Ovary (tissue), 9 donors: ENCODE results near the gene PTPRK. TPM values are rescaled to one million over a fixed set of nuclear protein-coding genes. Genes with fewer than 3 reads are reported as not detected.

Experiments
- DNase-seq, 5 donors: peaks; one replicate each; pipeline ENCODE4 v3.0.0-alpha.2; 2019 to 2020
- H3K27ac ChIP-seq, 2 donors: fragments of 200-600 bp; one replicate each; pipeline versions ENCODE4 v1.5.1 to v1.8.0; 2019 to 2022
- H3K27me3 ChIP-seq: fragments of 200-600 bp; one replicate; pipeline ENCODE4 v1.8.0; 2022
- H3K36me3 ChIP-seq: fragments of 200-600 bp; sonication (generic); one replicate; pipeline ENCODE4 v1.5.1; 2019
- H3K4me1 ChIP-seq: one replicate; pipeline ENCODE4 v1.8.1; 2013; ENCODE audit warnings: mild to moderate bottlenecking, moderate library complexity; ENCODE audit not compliant: insufficient read depth
- H3K4me3 ChIP-seq: fragments of 200-600 bp; sonication (generic); one replicate; pipeline ENCODE4 v1.5.1; 2017
- H3K9me3 ChIP-seq, 2 donors: fragments of 200-600 bp in 1 of 2; sonication (generic) in 1 of 2; one replicate each; pipeline versions ENCODE4 v1.5.1 to v1.8.1; 2013 to 2019; ENCODE audit warnings: mild to moderate bottlenecking in 1 of 2, moderate library complexity in 1 of 2
- CTCF ChIP-seq, 3 donors: fragments of 450-650 bp in 2 of 3; fragments of 200-600 bp in 1 of 3; IDR thresholded peaks; one replicate each; pipeline versions ENCODE4 v1.5.1 to v1.8.0; 2016 to 2022; ENCODE audit warnings: antibody characterized with exemption in 3 of 3, mild to moderate bottlenecking in 1 of 3
- EP300 ChIP-seq: sonication (generic); formaldehyde crosslinking; IDR thresholded peaks from one replicate; pipeline ENCODE4 v1.6.1; 2017; ENCODE audit warnings: antibody characterized with exemption
- POLR2A ChIP-seq: fragments of 450-650 bp; IDR thresholded peaks from one replicate; pipeline ENCODE4 v1.6.1; 2017; ENCODE audit warnings: antibody characterized with exemption, mild to moderate bottlenecking, moderate library complexity
- WGBS, 3 donors: extraction: QIAGEN DNeasy Blood & Tissue Kit in 1 of 3; methylation state at CpG; one replicate each; pipeline versions ENCODE4 v1.1.5 to v1.1.7; 2013 to 2017; 5-methylcytosine and 5-hydroxymethylcytosine counted together
- intact Hi-C, 4 donors: fragments of 100-400 bp; cut with DNase I; formaldehyde crosslinking; loops; one replicate each; pipeline versions ENCODE4 v1.11.0 to v1.15.1; 2022 to 2023
- polyA plus RNA-seq, 2 donors: library from polyadenylated mRNA; stranded (reverse); fragments of 200-250 nt in 1 of 2; fragments of 350-450 nt in 1 of 2; fragmentation: Illumina TruSeq in 1 of 2; extraction: RNeasy Lipid Tissue Mini Kit (QIAGEN cat#74804) in 1 of 2; gene quantifications; one replicate each; pipeline ENCODE4 v1.2.3, GENCODE V29; 2013 to 2014
- total RNA-seq, 7 donors: library from RNA; depleted of rRNA in 2 of 7; stranded (reverse); fragments of >200 nt in 2 of 7; fragmentation: NEBNext Ultra II Directional in 3 of 7; extraction: Animal tissue kit (Norgen Biotek cat#: 25700) in 3 of 7; gene quantifications; one replicate each; pipeline versions ENCODE4 v1.1.0 to v1.2.4, GENCODE V29; 2016 to 2023
- donor health status: DM: no; HTN: no; CAD: no; lungs with moderate emphysema.
- donor health status: DM: no; HTN: no; CAD: no.
- donor health status: Bipolar disorder and iron deficiency.
- donor health status: DM: yes; HTN: yes; CAD: no.
- donor health status: DM: no; HTN: no; CAD: no.
- donor health status: DM: yes; HTN: yes; CAD: no.

PTPRK gene
- total and polyA plus RNA-seq, 9 donors: 24.0 to 50.7 (median 44.1) TPM

GRCh38 chr6:128131036-128131435 is 389.4 kb downstream of the PTPRK start:
- H3K27me3 ChIP-seq: peaks cover 2% of the 10 kb centered on the region
- WGBS, 3 donors: 82 to 97% (median 97%) methylated on average over 4 of the region's 4 CpGs
- no peak overlapping the region for H3K4me3 ChIP-seq
- no peak for TF ChIP-seq CTCF (IDR thresholded peaks at IDR 0.05)
- TF ChIP-seq POLR2A: no peak
- TF ChIP-seq EP300: no peak
- no peaks in the 10 kb centered on the region for H3K9me3 ChIP-seq
- no peaks in the 10 kb centered on the region for H3K36me3 ChIP-seq
- H3K4me1 ChIP-seq: no peaks in the 10 kb centered on the region
- H3K27ac ChIP-seq: no peak overlapping the region
- intact Hi-C loops: no loop called here
- no peak for DNase-seq

- no peak for DNase-seq
- Histone ChIP-seq H3K4me1 (no peaks in the 10 kb centered on the region), H3K9me3 (no peaks in the 10 kb centered on the region), H3K27me3 (peaks cover 2% of the 10 kb centered on the region), H3K4me3 (no peak overlapping the region), H3K27ac (no peak overlapping the region), H3K36me3 (no peaks in the 10 kb centered on the region)
- TF ChIP-seq POLR2A (no peak), CTCF (IDR thresholded peaks at IDR 0.05) (no peak), EP300 (no peak)
- intact Hi-C loops: no loop called here
Measured at GRCh38 chr6:128129679-128130078, 390.7 kb downstream of the PTPRK start.

- no peak for DNase-seq
- Histone ChIP-seq H3K36me3 (no peaks in the 10 kb centered on the region), H3K4me3 (no peak overlapping the region), H3K4me1 (no peaks in the 10 kb centered on the region), H3K9me3 (no peaks in the 10 kb centered on the region), H3K27me3 (no peaks in the 10 kb centered on the region), H3K27ac (no peak overlapping the region)
- TF ChIP-seq EP300 (no peak), POLR2A (no peak), CTCF (IDR thresholded peaks at IDR 0.05) (no peak)
- intact Hi-C loops: no loop called here
- WGBS, 3 donors: 98 to 100% (median 100%) methylated on average over 1 of the region's 1 CpG
Measured at GRCh38 chr6:128127650-128128049, 392.7 kb downstream of the PTPRK start.

GRCh38 chr6:128124713-128125112 is 395.7 kb downstream of the PTPRK start:
- WGBS, 3 donors: 85 to 93% (median 88%) methylated on average over 1 of the region's 1 CpG
- intact Hi-C loops: no loop called here
- H3K27ac ChIP-seq: no peak overlapping the region
- H3K4me3 ChIP-seq: no peak overlapping the region
- H3K4me1 ChIP-seq: no peaks in the 10 kb centered on the region
- no peak for DNase-seq
- no peaks in the 10 kb centered on the region for H3K36me3 ChIP-seq
- TF ChIP-seq CTCF (IDR thresholded peaks at IDR 0.05): no peak
- no peaks in the 10 kb centered on the region for H3K9me3 ChIP-seq
- H3K27me3 ChIP-seq: no peaks in the 10 kb centered on the region

- 80 to 87% (median 87%) methylated on average over 2 of the region's 2 CpGs for WGBS, 3 donors
- no peak for DNase-seq
- TF ChIP-seq CTCF (IDR thresholded peaks at IDR 0.05): no peak
- TF ChIP-seq EP300: no peak
- TF ChIP-seq POLR2A: no peak
- H3K27ac ChIP-seq: no peak overlapping the region
- no peaks in the 10 kb centered on the region for H3K27me3 ChIP-seq
- no peaks in the 10 kb centered on the region for H3K36me3 ChIP-seq
- H3K4me1 ChIP-seq: no peaks in the 10 kb centered on the region
- no peaks in the 10 kb centered on the region for H3K9me3 ChIP-seq
- no peak overlapping the region for H3K4me3 ChIP-seq
- intact Hi-C loops: no loop called here
Measured at GRCh38 chr6:128121610-128122009, 398.8 kb downstream of the PTPRK start.
